ENCODE results near the gene DACH1.

DACH1 gene

DNA sequence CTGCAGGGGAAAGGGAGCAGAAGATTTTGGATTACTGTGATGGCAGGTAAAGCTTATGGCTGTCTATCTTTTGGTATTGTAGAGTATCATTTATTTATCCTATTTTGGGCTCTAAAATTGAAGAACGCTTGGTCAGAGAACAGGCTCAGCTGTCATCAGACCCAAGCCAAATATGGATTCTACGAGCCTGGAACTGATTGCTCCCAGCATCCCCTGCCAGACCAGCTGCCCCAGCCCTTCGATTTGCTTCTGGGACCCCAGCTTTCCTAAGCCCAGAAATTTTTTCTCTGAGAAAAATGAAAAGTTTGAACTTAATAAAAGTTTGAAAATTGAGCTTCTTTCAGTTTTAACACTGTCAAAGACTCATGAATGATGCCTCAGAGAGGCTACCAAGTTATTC is 472.8 kb downstream of the DACH1 start:
- no peak for DNase-seq (ENCODE audit: low spot score)

All from AG08396 (cell line).